NCI-H1417 (cell line): ENCODE results near the gene DIP2A.
"Not testable (repeated sequence)": the region's sequence is repeated elsewhere in the genome, so short reads cannot be mapped to it uniquely, and the experiment has no call there.

Source experiments
- DNase-seq, 3 experiments: peaks; one replicate each; lab custom pipeline; 2025; lab: John Stamatoyannopoulos, UW

DIP2A gene

GRCh38 chr21:46527393-46527792, 68.7 kb downstream of the DIP2A start:
- DNase-seq, result not testable (repeated sequence)

DNA sequence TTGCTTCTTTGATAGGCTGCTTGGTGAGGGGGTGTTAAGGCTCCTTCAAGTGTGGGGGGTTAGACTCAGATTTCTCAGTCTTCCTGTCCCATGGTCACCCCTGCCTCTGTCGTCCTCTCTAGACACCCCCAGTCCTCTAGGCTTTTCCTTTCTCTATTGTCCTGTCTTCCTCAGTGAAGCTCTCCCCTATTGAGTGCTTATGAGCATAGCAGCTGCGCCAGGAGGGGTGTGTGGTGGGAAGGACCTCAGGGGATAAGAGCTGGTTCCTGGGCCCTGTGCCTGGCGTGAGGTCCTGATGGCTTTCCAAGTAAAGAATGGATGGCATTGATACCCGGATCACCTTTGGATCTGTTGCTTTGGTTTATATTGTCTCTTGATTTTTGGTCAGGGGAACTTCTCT, 69.1 kb downstream of the DIP2A start:
- DNase-seq, result no peak

- DNase-seq, result no peak
Observed at GRCh38 chr21:46532080-46532479, 73.4 kb downstream of the DIP2A start.

DNA sequence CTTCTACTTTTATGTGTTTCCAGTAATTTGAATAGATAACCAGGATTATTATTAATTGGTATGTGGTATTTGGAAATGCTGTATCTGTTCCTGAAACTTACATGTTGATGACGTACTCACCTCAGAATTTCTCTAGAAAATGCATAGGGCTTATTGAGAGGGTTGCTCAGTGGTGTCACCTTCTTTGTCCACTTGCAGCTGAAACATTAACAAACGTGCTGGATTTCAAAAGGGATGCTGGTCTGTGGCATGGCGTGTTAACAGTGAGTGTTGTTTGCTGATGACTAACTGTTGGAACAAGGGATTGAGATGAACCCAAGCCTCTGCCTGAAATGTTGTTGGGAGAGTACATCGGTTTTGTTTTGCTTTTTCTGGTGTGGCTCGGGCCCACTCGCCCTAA, 78.3 kb downstream of the DIP2A start:
- DNase-seq, result no peak

DNA sequence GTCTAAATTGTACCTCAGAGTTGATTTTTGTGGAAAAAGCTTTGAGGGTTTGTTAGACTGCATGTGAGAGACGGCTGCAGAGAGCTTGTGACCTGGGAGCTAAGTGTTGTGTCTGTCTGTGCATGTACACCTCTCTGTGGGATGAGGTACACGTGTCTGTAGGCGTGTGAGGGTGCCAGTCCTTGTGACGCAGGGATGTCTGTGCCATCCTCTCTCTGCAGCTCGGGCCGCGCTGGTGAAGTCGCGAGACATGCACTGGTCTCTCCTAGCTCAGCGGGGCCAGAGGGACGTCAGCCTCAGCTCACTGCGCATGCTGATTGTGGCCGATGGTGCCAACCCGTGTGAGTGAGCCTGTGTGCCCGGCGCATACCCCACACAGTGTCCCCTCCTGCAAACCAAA, 79.6 kb downstream of the DIP2A start:
- DNase-seq, result no peak

- DNase-seq, result no peak
Observed at GRCh38 chr21:46538851-46539666, 80.4 kb downstream of the DIP2A start.

DNA sequence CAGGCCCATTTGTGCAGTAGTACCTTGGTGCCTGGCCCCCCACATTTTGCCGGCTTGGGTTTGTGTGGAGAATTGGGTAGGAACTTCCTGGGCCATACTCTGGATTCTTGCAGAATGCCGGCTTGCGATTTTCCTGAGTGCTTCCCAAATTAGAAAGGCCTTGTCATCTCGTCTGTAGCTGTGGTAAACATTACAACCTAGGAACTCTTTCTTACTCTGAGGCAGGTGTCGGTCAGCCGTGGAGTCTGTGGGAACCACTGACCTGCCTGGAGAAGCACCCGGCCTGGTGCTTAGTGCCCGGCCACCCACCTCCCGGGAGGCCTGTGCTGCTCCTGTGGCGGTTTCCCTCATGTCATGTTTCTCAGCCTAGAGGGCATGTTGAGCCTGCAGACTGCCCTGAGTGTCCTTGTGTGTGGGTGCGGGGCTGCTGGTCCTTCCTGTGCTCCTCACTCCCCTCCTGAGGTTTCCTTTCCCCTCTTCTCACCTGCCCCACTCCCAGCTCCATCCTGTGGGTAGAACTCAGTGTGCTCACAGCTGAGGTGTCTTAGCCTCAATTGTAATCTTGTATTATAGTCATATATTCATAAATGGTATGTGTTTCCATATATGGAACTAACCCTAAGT, 81.5 kb downstream of the DIP2A start:
- no peak for DNase-seq

- DNase-seq, result no peak
Observed at GRCh38 chr21:46542588-46543124, 84.0 kb downstream of the DIP2A start.

GRCh38 chr21:46543306-46543705, 84.6 kb downstream of the DIP2A start:
- no peak for DNase-seq

- DNase-seq, result no peak
Observed at GRCh38 chr21:46544003-46544402, 85.3 kb downstream of the DIP2A start.

- DNase-seq, result no peak
Observed at GRCh38 chr21:46544824-46545223, 86.1 kb downstream of the DIP2A start.

GRCh38 chr21:46545363-46545762, 86.7 kb downstream of the DIP2A start:
- DNase-seq, result no peak

GRCh38 chr21:46545911-46546310, 87.2 kb downstream of the DIP2A start:
- no peak for DNase-seq

GRCh38 chr21:46546799-46547198, 88.1 kb downstream of the DIP2A start:
- DNase-seq, result no peak

GRCh38 chr21:46549650-46550049, 91.0 kb downstream of the DIP2A start:
- DNase-seq, result no peak

- no peak for DNase-seq
Observed at GRCh38 chr21:46550116-46550941, 91.6 kb downstream of the DIP2A start.

- no peak for DNase-seq
Observed at GRCh38 chr21:46551636-46552241, 93.0 kb downstream of the DIP2A start.

GRCh38 chr21:46552274-46552673, 93.6 kb downstream of the DIP2A start:
- DNase-seq, result no peak

DNA sequence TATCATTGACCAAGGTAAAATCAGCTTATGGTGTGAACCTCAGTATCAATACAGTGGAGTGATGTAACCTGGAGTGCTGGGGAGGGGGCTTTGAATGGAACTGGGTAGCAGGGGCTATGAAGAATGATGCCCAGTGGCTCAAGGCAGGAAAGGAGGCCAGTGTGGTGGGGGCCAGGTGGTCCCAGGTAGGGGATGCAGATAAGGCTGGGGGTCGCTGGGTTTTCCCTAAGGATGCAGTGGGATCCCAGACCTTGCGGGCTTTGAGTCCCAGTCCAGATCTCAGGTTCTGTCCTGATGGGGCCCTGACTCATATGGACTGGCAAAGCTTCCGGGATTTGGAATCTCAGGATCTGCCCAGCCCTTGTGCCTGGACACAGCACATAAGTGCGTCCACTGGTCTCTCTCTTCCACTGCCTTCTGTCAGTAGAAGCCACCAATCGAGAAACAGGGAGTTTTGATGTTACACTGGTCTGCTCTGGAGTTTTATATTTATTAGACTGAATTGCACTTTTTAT, 94.2 kb downstream of the DIP2A start:
- no peak for DNase-seq

DNA sequence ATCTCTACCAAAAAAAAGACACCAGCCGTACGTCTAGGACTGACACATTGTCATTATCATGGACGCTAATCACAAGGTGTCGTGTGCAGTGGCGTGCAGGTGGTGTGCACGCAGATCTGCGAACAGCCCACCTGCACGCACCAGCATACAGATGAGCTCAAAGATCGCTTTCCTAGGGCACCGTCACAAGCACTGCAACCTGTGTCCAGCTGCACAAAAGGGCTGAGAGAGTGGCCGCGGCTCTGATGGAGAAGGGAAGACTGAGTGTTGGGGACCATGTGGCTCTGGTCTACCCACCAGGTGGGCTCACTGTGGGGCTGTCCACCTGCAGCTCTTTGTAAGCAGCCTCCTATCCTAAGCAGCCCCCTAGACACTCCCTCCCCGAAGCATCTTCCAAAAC, 95.3 kb downstream of the DIP2A start:
- DNase-seq, result no peak

DNA sequence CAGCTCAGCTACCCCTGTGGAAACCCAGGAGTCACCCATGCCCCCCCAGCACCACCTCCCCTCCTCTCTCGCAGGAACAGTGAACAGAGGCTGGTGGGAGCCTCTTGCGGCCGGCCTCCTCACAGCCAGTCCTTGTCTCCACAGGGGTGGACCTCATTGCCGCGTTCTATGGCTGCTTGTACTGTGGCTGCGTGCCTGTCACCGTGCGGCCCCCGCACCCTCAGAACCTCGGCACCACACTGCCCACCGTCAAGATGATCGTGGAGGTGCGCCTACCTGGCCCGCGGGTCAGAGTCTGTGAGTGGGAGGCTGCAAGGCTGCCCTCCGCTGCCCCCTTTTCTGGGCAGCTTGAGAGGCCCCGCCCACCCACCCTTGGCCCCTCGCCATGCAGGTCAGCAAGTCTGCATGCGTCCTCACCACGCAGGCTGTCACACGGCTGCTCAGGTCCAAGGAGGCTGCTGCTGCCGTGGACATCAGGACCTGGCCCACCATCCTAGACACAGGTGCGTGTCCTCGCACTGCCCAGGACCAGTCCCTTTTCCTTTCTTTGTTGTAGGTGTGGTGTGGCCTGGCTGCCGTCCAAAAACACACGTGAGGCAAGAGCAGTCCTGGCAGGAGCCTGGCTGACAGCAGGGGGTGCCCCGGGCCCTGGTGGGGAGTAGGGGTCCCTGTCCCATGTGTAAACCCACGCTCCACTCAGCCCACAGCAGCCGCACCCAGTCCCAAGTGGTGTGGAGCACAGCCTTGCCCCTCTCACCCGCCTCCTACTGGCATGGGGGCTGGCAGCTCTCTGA, 95.9 kb downstream of the DIP2A start:
- no peak for DNase-seq
